NCI-H2196 treated with DMSO at 0.1 percent for 48 hours (cell line): ENCODE results near the gene NAA15.
"Not testable (repeated sequence)": the region's sequence is repeated elsewhere in the genome, so short reads cannot be mapped to it uniquely, and the experiment has no call there.

Source experiments
- DNase-seq: peaks from one replicate; lab custom pipeline; 2025; ENCODE audit not compliant: unreplicated experiment; lab: John Stamatoyannopoulos, UW

The NAA15 gene

GRCh38 chr4:139444881-139445280 lies 143.6 kb downstream of the NAA15 start:
- not testable (repeated sequence) for DNase-seq

DNA sequence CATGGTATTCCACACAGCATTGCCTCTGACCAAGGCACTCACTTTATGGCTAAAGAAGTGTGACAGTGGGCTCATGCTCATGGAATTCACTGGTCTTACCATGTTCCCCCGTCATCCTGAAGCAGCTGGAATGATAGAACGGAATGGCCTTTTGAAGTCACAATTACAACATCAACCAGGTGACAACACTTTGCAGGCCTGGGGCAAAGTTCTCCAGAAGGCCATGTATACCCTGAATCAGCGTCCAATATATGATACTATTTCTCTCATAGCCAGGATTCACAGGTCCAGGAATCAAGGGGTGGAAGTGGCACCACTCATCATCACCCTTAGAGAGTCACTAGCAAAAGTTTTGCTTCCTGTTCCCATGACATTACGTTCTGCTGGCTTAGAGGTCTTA lies 145.8 kb downstream of the NAA15 start:
- DNase-seq = not testable (repeated sequence)

- no peak for DNase-seq
Measured at GRCh38 chr4:139450586-139450985, 149.3 kb downstream of the NAA15 start.

DNA sequence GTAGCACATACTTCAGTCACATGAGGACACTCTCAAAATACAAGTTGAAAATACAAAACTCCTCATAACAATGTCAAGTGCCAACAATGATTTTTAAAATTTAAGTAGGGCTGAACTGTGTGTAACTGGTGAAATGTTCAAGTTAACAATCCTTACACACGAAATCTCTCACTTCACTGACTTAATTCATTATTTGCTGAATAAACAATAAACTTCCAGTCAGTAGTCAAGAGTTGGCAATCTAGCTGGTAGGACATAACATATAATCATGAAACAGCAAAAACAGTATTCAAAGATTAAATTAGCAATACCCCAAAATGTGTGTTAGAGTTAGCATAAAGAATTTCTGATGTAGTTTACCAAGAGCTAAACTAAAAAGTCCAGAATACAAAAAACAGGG lies 150.7 kb downstream of the NAA15 start:
- DNase-seq = no peak

- no peak for DNase-seq
Measured at GRCh38 chr4:139453041-139453370, 151.7 kb downstream of the NAA15 start.

DNA sequence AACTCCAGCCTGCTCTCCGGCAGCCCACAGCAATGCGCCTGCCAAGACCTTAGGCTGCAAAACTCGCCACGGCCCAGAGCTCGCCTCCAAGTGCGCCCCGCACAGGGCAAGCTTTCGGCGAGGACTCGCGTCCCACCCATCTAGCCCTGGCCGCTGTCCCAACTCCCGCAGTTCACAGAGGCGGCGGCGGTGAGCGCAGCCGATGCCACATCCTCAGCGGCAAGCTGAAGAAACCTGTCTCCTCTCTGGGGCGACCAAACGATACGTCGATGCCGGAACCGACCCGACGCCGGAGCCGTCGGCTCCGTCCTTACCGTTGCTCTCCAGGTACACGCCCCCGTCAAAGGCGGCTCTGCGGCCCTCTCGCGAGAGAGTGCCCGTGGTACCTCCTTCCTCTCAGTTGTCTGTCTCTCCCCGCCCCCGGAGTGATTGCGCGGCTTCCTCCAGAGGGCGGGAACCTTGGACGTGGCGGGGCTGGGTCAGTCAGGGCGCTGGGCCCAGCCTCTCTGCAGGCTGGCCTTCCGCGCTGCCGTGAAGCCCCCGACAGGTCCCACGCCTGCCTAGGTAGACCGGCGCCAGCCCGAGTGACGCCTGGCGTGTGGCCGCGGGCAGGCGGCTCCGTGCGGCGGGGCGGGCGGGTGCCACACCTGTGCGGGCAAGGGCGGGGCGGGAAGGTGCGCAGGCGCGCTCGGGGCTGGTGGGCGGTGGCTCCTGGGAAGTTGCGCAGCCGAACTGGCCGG lies 152.2 kb downstream of the NAA15 start:
- peak; percentile 86 for DNase-seq

DNA sequence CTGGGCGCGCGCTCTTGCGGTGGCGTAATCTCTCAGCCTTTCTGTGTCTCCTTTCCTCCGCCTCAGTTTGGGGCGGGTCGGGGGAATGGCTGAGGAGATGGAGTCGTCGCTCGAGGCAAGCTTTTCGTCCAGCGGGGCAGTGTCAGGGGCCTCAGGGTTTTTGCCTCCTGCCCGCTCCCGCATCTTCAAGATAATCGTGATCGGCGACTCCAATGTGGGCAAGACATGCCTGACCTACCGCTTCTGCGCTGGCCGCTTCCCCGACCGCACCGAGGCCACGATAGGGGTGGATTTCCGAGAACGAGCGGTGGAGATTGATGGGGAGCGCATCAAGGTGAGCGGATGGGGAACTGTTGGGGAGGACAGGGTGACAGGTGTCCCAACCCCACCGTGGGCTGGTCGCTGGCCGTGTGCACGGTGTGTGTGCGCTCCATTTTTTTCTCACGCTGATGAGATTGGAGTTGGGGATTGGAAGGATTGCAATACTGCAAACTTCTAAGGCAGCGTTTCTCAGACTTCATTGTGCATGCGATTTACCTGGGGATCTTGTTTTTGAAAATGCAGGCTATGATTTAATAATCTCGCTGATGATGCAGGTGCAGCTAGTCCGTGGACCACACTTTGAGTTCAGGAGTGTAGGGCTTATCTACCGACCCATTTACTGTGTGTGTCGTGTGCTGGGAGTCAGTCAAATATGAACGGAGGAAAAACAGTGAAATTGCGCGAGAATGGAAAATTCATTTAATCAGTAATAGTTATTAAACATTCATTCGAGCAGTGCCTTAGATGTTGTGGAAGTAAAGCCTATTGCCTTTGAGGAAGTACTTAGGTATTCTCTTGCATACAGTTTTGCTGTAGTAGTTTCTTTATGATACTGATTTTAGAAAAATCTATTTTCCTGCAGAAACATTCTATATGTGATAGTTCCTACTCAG lies 153.1 kb downstream of the NAA15 start, which contains the start of gene RAB33B:
Gene RAB33B (plus strand): TSS at position 11 of the 935 bp plus-strand sequence. CDS start 75 bp downstream, at position 86.
- no peak for DNase-seq

- DNase-seq = no peak
Measured at GRCh38 chr4:139455126-139455538, 153.8 kb downstream of the NAA15 start.

GRCh38 chr4:139457318-139457717 lies 156.0 kb downstream of the NAA15 start:
- DNase-seq = no peak

DNA sequence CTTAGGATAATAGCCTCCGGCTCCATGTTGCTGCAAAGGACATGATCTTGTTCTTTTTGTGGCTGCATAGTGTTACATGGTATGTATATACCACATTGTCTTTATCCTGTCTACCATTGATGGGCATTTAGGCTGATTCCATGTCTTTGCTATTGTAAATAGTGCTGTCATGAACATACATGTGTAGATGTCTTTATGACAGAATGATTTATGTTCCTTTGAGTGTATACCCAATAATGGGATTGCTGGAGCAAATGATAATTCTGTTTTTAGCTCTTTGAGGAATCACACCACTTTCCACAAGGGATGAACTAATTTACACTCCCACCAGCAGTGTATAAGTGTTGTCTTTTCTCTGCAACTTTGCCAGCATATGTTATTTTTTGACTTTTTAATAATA lies 157.2 kb downstream of the NAA15 start:
- DNase-seq = no peak

DNA sequence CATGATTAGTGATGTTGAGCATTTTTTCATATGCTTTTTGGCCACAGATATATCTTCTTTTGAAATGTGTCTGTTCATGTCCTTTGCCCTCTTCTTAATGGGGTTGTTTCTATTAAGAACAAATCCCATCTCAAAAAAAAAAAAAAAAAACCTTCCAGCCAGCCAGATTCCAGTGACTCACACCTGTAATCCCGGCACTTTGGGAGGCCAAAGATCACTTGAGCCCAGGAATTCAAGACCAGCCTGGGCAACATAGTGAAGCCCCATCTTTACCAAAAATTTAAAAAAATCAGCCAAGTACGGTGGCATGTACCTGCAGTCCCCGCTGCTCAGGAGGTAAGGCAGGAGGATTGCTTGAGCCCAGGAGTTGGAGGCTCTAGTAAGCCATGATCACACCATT lies 157.7 kb downstream of the NAA15 start:
- no peak for DNase-seq

GRCh38 chr4:139460565-139460964 lies 159.3 kb downstream of the NAA15 start:
- DNase-seq = no peak

DNA sequence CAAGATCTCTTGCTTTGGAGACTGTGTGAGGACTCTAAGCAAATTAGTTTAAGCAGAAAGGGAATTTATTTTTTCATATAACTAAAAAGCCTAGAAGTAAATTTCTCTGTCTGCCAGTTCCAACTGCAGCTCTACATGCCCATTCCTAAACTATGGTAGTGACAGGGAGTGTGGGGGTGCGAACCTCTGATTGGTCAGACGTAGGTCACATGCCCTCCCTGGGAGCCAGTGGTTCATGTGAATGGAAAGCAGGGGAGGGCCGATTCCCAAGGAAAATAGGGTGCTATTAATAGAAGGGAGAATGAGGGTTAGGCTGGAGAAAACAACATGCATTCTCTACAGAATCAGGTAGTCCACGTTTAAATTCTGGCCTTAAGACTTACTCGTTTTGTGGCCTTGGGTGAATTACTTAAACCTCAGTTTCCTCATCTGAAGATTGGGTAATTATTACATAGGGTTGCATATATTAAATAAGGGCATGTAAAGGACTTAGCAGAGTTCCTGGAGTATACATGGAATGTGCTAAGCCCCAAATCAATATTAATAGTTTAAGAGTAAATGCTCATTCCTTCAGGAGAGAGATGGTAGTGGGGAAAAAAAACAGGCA lies 159.8 kb downstream of the NAA15 start:
- no peak for DNase-seq

DNA sequence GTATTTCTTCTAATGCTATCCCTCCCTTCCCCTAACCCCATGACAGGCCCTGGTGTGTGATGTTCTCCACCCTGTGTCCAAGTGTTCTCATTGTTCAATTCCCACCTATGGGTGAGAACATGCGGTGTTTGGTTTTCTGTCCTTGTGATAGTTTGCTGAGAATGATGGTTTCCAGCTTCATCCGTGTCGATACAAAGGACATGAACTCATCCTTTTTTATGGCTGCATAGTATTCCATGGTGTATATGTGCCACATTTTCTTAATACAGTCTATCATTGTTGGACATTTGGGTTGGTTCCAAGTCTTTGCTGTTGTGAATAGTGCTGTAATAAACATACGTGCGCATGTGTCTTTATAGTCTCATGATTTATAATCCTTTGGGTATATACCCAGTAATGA lies 163.2 kb downstream of the NAA15 start:
- DNase-seq = not testable (repeated sequence)

- no peak for DNase-seq
Measured at GRCh38 chr4:139465922-139466321, 164.6 kb downstream of the NAA15 start.

DNA sequence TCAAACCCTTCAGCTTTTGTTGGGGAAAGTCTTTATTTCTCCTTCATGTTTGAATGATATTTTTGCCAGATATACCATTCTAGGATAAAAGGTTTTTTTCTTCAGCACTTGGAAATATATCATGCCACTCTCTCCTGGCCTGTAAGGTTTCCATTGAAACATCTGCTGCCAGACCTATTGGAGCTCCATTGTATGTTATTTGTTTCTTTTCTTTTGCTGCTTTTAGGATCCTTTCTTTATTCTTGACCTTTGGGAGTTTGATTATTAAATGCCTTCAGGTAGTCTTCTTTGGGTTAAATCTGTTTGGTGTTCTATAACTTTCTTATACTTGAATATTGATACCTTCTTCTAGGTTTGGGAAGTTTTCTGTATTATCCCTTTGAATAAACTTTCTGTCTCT lies 167.5 kb downstream of the NAA15 start:
- DNase-seq = not testable (repeated sequence)

DNA sequence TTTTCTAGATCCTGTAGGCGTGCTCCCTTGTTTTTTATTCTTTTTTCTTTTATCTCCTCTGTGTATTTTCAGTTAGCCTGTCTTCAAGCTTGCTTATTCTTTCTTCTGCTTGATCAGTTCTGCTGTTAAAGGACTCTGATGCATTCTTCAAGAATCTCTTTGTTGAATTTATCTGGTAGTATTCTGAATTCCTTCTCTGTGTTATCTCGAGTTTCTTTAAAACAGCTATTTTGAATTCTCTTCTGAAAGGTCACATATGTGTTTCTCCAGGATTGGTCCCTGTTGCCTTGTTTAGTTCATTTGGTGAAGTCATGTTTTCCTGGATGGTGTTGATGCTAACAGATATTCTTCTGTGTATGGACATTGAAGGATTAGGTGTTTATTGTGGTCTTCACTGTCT lies 167.9 kb downstream of the NAA15 start:
- no peak for DNase-seq
